Caco-2 (cell line): Measurements from ENCODE around the gene ANO10. TPM values are rescaled to one million over a fixed set of nuclear protein-coding genes. Genes with fewer than 3 reads are reported as not detected.
"Not testable (repeated sequence)": the region's sequence is repeated elsewhere in the genome, so short reads cannot be mapped to it uniquely, and the experiment has no call there.

Source experiments
- BruUV-seq: library from RNA; stranded (reverse); fragments of 400-500 nt; replicated peaks from 2 replicates; lab custom pipeline; 2021; lab: Mats Ljungman, UMichigan
- CTCF ChIA-PET: fragments of 300-600 bp; sonication (Branson Sonifier 250); formaldehyde crosslinking; loops from one replicate; lab custom pipeline; 2022; ENCODE audit warnings: antibody characterized with exemption; lab: Charles Lee
- POLR2A ChIA-PET: fragments of 300-600 bp; sonication (Branson Sonifier 250); formaldehyde crosslinking; loops from one replicate; lab custom pipeline; 2022; ENCODE audit warnings: antibody characterized with exemption; lab: Charles Lee
- DNase-seq, 2 experiments: peaks; one replicate each; pipeline versions ENCODE4 v3.0.0 to v3.0.0-alpha.2; 2020 to 2022
- H3K27me3 ChIP-seq: replicated peaks from 2 replicates; pipeline ENCODE4 v1.6.0; 2011; ENCODE audit warnings: low read length; ENCODE audit not compliant: control insufficient read depth, insufficient read depth
- H3K36me3 ChIP-seq: 2 replicates; pipeline ENCODE4 v1.5.1; 2011; ENCODE audit warnings: low read length; ENCODE audit not compliant: control insufficient read depth, insufficient read depth
- H3K4me1 ChIP-seq: fragments of 250-450 bp; sonication (Bioruptor Pico); 2 replicates; pipeline ENCODE4 v1.5.1; 2020; ENCODE audit warnings: mild to moderate bottlenecking
- H3K4me3 ChIP-seq: 2 replicates; pipeline ENCODE4 v1.5.1; 2011; ENCODE audit warnings: low read depth, mild to moderate bottlenecking, control low read depth, low read length
- H3K9me3 ChIP-seq: fragments of 250-450 bp; sonication (Bioruptor Pico); 2 replicates; pipeline ENCODE4 v1.5.1; 2020; ENCODE audit warnings: mild to moderate bottlenecking, moderate library complexity
- H3K27ac Mint-ChIP-seq: one replicate; pipeline ENCODE4 v1.8.0; 2022; ENCODE audit warnings: mixed read lengths; ENCODE audit not compliant: unreplicated experiment
- H3K27me3 Mint-ChIP-seq: one replicate; pipeline ENCODE4 v1.8.0; 2022; ENCODE audit warnings: mixed read lengths; ENCODE audit not compliant: insufficient read depth, unreplicated experiment
- H3K36me3 Mint-ChIP-seq: one replicate; pipeline ENCODE4 v1.8.0; 2022; ENCODE audit warnings: mild to moderate bottlenecking, mixed read lengths; ENCODE audit not compliant: insufficient read depth, unreplicated experiment
- H3K4me1 Mint-ChIP-seq: one replicate; pipeline ENCODE4 v1.8.0; 2022; ENCODE audit warnings: low read depth, mixed read lengths; ENCODE audit not compliant: unreplicated experiment
- H3K4me3 Mint-ChIP-seq: one replicate; pipeline ENCODE4 v1.8.0; 2022; ENCODE audit warnings: mild to moderate bottlenecking, moderate library complexity, mixed read lengths; ENCODE audit not compliant: unreplicated experiment
- H3K9me3 Mint-ChIP-seq: one replicate; pipeline ENCODE4 v1.8.0; 2022; ENCODE audit warnings: mixed read lengths; ENCODE audit not compliant: unreplicated experiment
- intact Hi-C: fragments of 100-400 bp; cut with micrococcal nuclease; formaldehyde crosslinking; loops from one replicate; pipeline ENCODE4 v1.10.0; 2022; ENCODE audit not compliant: unreplicated experiment
- total RNA-seq: library from RNA; stranded (reverse); gene quantifications from 2 replicates; pipeline ENCODE4 v1.2.3, GENCODE V29; 2022
- TF ChIP-seq, protein P1 (sequence below), 2 experiments: fragments of 200-600 bp in 1 of 2; IDR thresholded peaks; 1 replicate in 1 of 2; 2 replicates in 1 of 2; pipeline versions ENCODE4 v1.5.1 to v1.8.0; 2011 to 2022; ENCODE audit warnings: antibody characterized with exemption in 1 of 2, control low read depth in 1 of 2, inconsistent platforms in 1 of 2, low read depth in 1 of 2, low read length in 1 of 2, mild to moderate bottlenecking in 1 of 2, moderate library complexity in 1 of 2; ENCODE audit not compliant: insufficient read depth in 1 of 2, severe bottlenecking in 1 of 2, unreplicated experiment in 1 of 2

The ANO10 gene
- total RNA-seq, 1 experiment from 2014 or later, result 24.1 TPM

DNA sequence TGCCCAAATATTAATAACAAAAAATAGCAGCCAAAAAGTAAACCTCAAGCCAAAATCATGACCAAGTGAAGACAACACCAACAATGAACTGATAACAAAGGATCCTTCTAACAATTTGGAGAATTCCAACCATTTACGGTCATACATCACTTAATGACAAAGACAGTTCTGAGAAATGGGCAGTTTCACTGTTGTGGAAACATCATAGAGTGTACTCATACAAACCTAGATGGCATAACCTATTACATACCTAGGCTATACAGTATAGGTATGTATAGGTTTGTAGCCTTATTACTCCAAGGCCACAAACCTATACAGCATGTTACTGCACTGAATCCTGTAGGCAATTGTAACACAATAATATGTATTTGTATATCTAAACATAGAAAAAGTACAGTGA is 12.4 kb downstream of the ANO10 start:
- Mint-ChIP-seq H3K4me1 (peaks cover 4% of the 10 kb centered on the region), H3K36me3 (no peaks in the 10 kb centered on the region), H3K9me3 (no peaks in the 10 kb centered on the region), H3K27ac (no peak overlapping the region), H3K4me3 (no peak overlapping the region), H3K27me3 (no peaks in the 10 kb centered on the region)
- POLR2A ChIA-PET, result no interaction called here
- DNase-seq, result no peak
- no peak overlapping the region for H3K4me3 ChIP-seq
- H3K4me1 ChIP-seq, result no peaks in the 10 kb centered on the region
- no peaks in the 10 kb centered on the region for H3K27me3 ChIP-seq
- intact Hi-C loops, result no loop called here
- CTCF ChIA-PET, result no interaction called here
- H3K9me3 ChIP-seq, result no peaks in the 10 kb centered on the region
- BruUV-seq, result no TSS peak
- TF ChIP-seq, protein P1, sequence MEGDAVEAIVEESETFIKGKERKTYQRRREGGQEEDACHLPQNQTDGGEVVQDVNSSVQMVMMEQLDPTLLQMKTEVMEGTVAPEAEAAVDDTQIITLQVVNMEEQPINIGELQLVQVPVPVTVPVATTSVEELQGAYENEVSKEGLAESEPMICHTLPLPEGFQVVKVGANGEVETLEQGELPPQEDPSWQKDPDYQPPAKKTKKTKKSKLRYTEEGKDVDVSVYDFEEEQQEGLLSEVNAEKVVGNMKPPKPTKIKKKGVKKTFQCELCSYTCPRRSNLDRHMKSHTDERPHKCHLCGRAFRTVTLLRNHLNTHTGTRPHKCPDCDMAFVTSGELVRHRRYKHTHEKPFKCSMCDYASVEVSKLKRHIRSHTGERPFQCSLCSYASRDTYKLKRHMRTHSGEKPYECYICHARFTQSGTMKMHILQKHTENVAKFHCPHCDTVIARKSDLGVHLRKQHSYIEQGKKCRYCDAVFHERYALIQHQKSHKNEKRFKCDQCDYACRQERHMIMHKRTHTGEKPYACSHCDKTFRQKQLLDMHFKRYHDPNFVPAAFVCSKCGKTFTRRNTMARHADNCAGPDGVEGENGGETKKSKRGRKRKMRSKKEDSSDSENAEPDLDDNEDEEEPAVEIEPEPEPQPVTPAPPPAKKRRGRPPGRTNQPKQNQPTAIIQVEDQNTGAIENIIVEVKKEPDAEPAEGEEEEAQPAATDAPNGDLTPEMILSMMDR (IDR thresholded peaks at IDR 0.05; ENCODE audit: insufficient read depth in 1 of 2, low read depth in 1 of 2, low read length in 1 of 2, severe bottlenecking in 1 of 2, unreplicated experiment in 1 of 2), result no peak
- H3K36me3 ChIP-seq, result no peaks in the 10 kb centered on the region

DNA sequence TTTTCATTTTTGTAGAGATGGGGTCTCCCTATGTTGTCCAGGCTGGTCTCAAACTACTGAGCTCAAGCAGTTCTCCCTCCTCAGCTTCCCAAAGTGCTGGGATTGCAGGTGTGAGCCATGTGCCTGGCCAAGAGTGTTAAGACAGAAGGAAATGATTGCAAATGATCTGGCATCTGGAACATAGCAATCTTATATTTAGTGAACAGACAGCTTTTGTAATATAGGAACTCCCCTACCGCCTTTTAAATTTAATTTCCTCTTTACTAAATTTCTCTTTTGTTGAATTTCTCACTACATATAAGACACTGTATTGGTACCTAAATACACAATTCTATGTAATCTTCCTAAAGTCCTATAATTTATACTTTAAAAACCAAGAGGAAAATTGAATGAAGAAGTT is 13.1 kb downstream of the ANO10 start:
- TF ChIP-seq, protein P1 (IDR thresholded peaks at IDR 0.05; ENCODE audit: insufficient read depth in 1 of 2, low read depth in 1 of 2, low read length in 1 of 2, severe bottlenecking in 1 of 2, unreplicated experiment in 1 of 2), result no peak
- POLR2A ChIA-PET, result no interaction called here

DNA sequence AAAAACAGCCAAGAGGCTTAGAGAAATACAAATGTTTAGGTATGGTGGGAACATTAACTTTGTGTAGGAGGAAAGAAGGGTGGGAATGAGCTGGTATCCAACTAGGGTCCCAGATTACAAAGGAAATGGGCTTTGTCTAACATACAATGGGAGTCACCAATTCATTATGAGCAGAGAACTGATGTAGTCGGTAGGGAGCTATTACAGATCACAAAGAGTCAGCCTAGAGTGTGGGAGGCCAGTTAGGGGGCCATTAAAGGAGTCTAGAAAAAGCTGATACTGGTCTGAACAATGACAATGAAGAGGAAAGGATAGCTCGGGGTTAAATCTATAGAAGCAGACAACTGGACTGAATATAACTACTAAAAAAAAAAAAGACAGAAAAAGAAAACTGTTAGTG is 15.5 kb downstream of the ANO10 start:
- no peak overlapping the region for H3K27ac Mint-ChIP-seq
- H3K4me1 Mint-ChIP-seq, result no peaks in the 10 kb centered on the region
- no peak overlapping the region for H3K4me3 ChIP-seq
- no peak for DNase-seq
- CTCF ChIA-PET, result no interaction called here
- H3K27me3 ChIP-seq, result no peaks in the 10 kb centered on the region
- TF ChIP-seq, protein P1 (IDR thresholded peaks at IDR 0.05; ENCODE audit: insufficient read depth in 1 of 2, low read depth in 1 of 2, low read length in 1 of 2, severe bottlenecking in 1 of 2, unreplicated experiment in 1 of 2), result no peak
- H3K9me3 Mint-ChIP-seq, result no peaks in the 10 kb centered on the region
- no peak overlapping the region for H3K4me3 Mint-ChIP-seq
- H3K9me3 ChIP-seq, result no peaks in the 10 kb centered on the region
- intact Hi-C loops, result no loop called here
- H3K4me1 ChIP-seq, result no peaks in the 10 kb centered on the region
- H3K36me3 Mint-ChIP-seq, result no peaks in the 10 kb centered on the region
- H3K27me3 Mint-ChIP-seq, result no peaks in the 10 kb centered on the region
- POLR2A ChIA-PET, result no interaction called here
- BruUV-seq, result no TSS peak
- H3K36me3 ChIP-seq, result no peaks in the 10 kb centered on the region

More for the DNA sequence above, 13.1 kb downstream of the ANO10 start:
- no peaks in the 10 kb centered on the region for H3K27me3 Mint-ChIP-seq
- Histone ChIP-seq H3K4me3 (no peak overlapping the region), H3K36me3 (no peaks in the 10 kb centered on the region), H3K4me1 (no peaks in the 10 kb centered on the region), H3K9me3 (no peaks in the 10 kb centered on the region), H3K27me3 (no peaks in the 10 kb centered on the region)
- no peak for DNase-seq
- CTCF ChIA-PET, result no interaction called here
- H3K27ac Mint-ChIP-seq, result no peak overlapping the region
- intact Hi-C loops, result no loop called here
- peaks cover 4% of the 10 kb centered on the region for H3K4me1 Mint-ChIP-seq
- H3K36me3 Mint-ChIP-seq, result no peaks in the 10 kb centered on the region
- no TSS peak for BruUV-seq
- H3K9me3 Mint-ChIP-seq, result no peaks in the 10 kb centered on the region
- no peak overlapping the region for H3K4me3 Mint-ChIP-seq

DNA sequence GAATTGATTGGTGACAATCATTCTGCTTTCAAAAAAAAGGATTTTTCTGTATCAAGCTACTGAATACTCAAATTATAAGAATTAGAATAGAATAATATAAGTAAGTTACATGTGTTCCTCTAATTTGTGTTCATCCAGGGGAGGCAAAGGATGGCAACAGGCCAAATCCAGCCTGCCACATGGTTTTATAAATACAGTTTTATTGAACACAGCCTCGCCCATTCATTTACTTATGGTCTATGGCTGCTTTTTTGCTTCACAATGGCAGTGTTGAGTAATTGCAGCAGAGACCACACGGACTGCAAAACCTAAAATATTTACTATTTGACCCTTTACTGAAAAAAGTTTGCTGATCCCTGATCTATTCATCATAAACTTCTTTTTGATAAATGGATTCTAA is 21.9 kb downstream of the ANO10 start:
- H3K4me1 ChIP-seq, H3K9me3 ChIP-seq, H3K4me3 Mint-ChIP-seq, POLR2A ChIA-PET, H3K4me1 Mint-ChIP-seq, H3K27ac Mint-ChIP-seq, H3K36me3 ChIP-seq, CTCF ChIA-PET, intact Hi-C loops, H3K27me3 ChIP-seq, H3K4me3 ChIP-seq, H3K27me3 Mint-ChIP-seq, H3K36me3 Mint-ChIP-seq, H3K9me3 Mint-ChIP-seq, BruUV-seq, DNase-seq: not testable (repeated sequence)
